CD4-positive, alpha-beta T cell treated with Interferon alpha-2 for 1 hour (primary cell): ENCODE results near the gene ABCC8.
"Not testable (repeated sequence)": the region's sequence is repeated elsewhere in the genome, so short reads cannot be mapped to it uniquely, and the experiment has no call there.

Experiments
- DNase-seq, 2 donors: peaks; one replicate each; pipeline ENCODE4 v3.0.0-alpha.2; 2020 to 2022

Gene ABCC8

GRCh38 chr11:17463546-17464174 is 13.0 kb downstream of the ABCC8 start:
- DNase-seq = no peak

GRCh38 chr11:17462940-17463339 is 13.7 kb downstream of the ABCC8 start:
- no peak for DNase-seq

GRCh38 chr11:17460406-17460805 is 16.2 kb downstream of the ABCC8 start:
- DNase-seq = no peak

- DNase-seq = no peak
Observed at GRCh38 chr11:17459236-17459896, 17.3 kb downstream of the ABCC8 start.

GRCh38 chr11:17458268-17458667 is 18.4 kb downstream of the ABCC8 start:
- no peak for DNase-seq

- no peak for DNase-seq
Observed at GRCh38 chr11:17457396-17458173, 19.1 kb downstream of the ABCC8 start.

GRCh38 chr11:17452668-17453067 is 24.0 kb downstream of the ABCC8 start:
- DNase-seq = no peak

- no peak for DNase-seq
Observed at GRCh38 chr11:17449158-17449557, 27.5 kb downstream of the ABCC8 start.

GRCh38 chr11:17446482-17446881 is 30.2 kb downstream of the ABCC8 start:
- no peak for DNase-seq

- DNase-seq = no peak
Observed at GRCh38 chr11:17445240-17445795, 31.3 kb downstream of the ABCC8 start.

- no peak for DNase-seq
Observed at GRCh38 chr11:17443926-17444690, 32.5 kb downstream of the ABCC8 start.

- no peak for DNase-seq
Observed at GRCh38 chr11:17443423-17443822, 33.2 kb downstream of the ABCC8 start.

GRCh38 chr11:17443000-17443399 is 33.6 kb downstream of the ABCC8 start:
- DNase-seq = no peak

GRCh38 chr11:17439316-17439782 is 37.3 kb downstream of the ABCC8 start:
- no peak for DNase-seq

- no peak for DNase-seq
Observed at GRCh38 chr11:17437366-17437765, 39.3 kb downstream of the ABCC8 start.

GRCh38 chr11:17434108-17434507 is 42.5 kb downstream of the ABCC8 start:
- DNase-seq = no peak

- no peak for DNase-seq
Observed at GRCh38 chr11:17432002-17432401, 44.6 kb downstream of the ABCC8 start.

- DNase-seq = no peak
Observed at GRCh38 chr11:17431139-17431538, 45.5 kb downstream of the ABCC8 start.

GRCh38 chr11:17430616-17431015 is 46.0 kb downstream of the ABCC8 start:
- DNase-seq = no peak

GRCh38 chr11:17428925-17429324 is 47.7 kb downstream of the ABCC8 start:
- no peak for DNase-seq

- no peak for DNase-seq
Observed at GRCh38 chr11:17428261-17428660, 48.4 kb downstream of the ABCC8 start.

- not testable (repeated sequence) for DNase-seq
Observed at GRCh38 chr11:17426233-17426632, 50.4 kb downstream of the ABCC8 start.
